Measurements from ENCODE around the gene RABGAP1L.

- no peak for TF ChIP-seq CTCF (IDR thresholded peaks at IDR 0.05)
- no peak for TF ChIP-seq POLR2A (IDR thresholded peaks at IDR 0.05)
These were observed 764.5 kb downstream of the RABGAP1L start for GRCh38 chr1:174923820-174924219.
